ENCODE data around the gene SLC51B. TPM values are rescaled to one million over a fixed set of nuclear protein-coding genes. Genes with fewer than 3 reads are reported as not detected.

SLC51B gene
- polyA plus RNA-seq, 3 donors: not detected

DNA sequence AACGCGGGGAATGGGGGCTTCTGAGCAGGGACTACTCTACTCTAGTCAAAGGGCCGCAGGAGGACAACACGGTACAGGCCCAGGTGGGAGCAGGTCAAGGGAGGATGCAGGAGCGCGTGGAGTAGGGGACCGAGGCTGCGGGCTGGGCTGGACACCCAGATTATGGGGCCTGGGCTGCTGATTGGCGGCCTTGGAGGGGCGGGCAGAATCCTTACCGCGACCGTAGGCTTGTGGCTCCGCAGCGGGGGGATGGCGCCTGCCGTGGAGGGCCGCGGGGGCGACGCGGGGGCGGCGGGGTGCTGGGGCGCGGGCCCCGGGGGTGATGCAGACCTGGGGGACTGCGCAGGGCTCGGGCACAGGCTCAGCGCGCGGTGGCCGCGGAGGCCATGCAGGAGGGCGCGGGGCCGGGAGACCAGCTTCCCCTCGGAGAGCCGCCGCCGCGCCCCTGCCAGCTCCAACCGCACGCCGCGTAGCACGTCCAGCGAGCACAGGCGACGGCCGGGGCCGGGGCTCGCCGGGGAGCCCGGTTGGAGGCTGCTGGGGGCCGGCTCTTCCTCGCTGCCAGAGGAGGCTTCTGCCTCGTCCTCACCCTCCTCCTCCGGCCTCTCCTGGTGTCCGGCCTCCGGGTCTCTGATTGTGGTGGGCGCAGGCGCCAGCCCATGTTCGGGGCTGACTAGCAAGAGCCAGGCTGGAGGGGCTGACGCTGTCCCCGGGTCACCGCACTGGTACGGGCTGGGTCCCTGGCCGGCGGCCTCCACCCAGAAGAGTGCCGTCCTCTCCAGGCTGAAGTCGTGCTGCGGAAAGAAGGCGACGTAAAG lies 56.9 kb downstream of the SLC51B start:
- H2AFZ ChIP-seq (ENCODE audit: insufficient read depth, low read depth, low read length, poor library complexity, severe bottlenecking): peak overlapping the region; percentile 65
- intact Hi-C loops (cut with micrococcal nuclease): no loop called here
- H3K27ac ChIP-seq (ENCODE audit: low read depth in 1 of 2, low read length in 2 of 2): peak overlapping the region in 1 of 2 donors; percentile 50
- no peaks in the 10 kb centered on the region for H4K20me1 ChIP-seq (ENCODE audit: insufficient read depth, low read length)
- peaks cover 0 to 2% (median under 1%) of the 10 kb centered on the region in 3 donors for H3K27me3 Mint-ChIP-seq (ENCODE audit: low read depth in 3 of 3)
- peaks cover 34 to 77% of the 10 kb centered on the region in 2 donors for H3K36me3 ChIP-seq (replicated peaks in 1 of 2; ENCODE audit: control insufficient read depth in 1 of 2, insufficient read depth in 2 of 2, low read length in 2 of 2)
- no peak for DNase-seq
- no peaks in the 10 kb centered on the region for H3K27me3 ChIP-seq (ENCODE audit: control insufficient read depth in 2 of 2, insufficient read depth in 2 of 2, low read length in 2 of 2)
- 92% methylated on average over 75 of the region's 75 CpGs for WGBS (ENCODE audit: insufficient coverage)
- peak overlapping the region; percentile 63 for H3K4me2 ChIP-seq (replicated peaks; ENCODE audit: extremely low read depth, low read length, poor library complexity, severe bottlenecking)
- peaks cover 63 to 78% of the 10 kb centered on the region in 2 donors for H3K36me3 Mint-ChIP-seq
- peak overlapping the region in 6 of 7 donors; percentile 27 to 83 (median 75) for H3K27ac Mint-ChIP-seq
- H3K9me3 ChIP-seq (replicated peaks in 1 of 2; ENCODE audit: control insufficient read depth in 1 of 2, insufficient read depth in 1 of 2, low read length in 2 of 2): no peaks in the 10 kb centered on the region
- peak overlapping the region in 1 of 3 experiments; percentile 46 for H3K4me3 ChIP-seq (replicated peaks in 1 of 3; ENCODE audit: low read depth in 2 of 3, low read length in 3 of 3)
- peaks cover 12% of the 10 kb centered on the region for H3K4me1 Mint-ChIP-seq
- peaks cover 13 to 14% of the 10 kb centered on the region in 2 donors for H3K4me1 ChIP-seq (ENCODE audit: control insufficient read depth in 1 of 2, insufficient read depth in 2 of 2, low read length in 2 of 2)
- H3K4me3 Mint-ChIP-seq: peak overlapping the region in 1 of 2 donors; percentile 92
- H3K9ac ChIP-seq (ENCODE audit: insufficient read depth, low read length, poor library complexity, severe bottlenecking): peak overlapping the region; percentile 32
- no peaks in the 10 kb centered on the region for H3K79me2 ChIP-seq (ENCODE audit: insufficient read depth, low read length)
- TF ChIP-seq, protein P1, sequence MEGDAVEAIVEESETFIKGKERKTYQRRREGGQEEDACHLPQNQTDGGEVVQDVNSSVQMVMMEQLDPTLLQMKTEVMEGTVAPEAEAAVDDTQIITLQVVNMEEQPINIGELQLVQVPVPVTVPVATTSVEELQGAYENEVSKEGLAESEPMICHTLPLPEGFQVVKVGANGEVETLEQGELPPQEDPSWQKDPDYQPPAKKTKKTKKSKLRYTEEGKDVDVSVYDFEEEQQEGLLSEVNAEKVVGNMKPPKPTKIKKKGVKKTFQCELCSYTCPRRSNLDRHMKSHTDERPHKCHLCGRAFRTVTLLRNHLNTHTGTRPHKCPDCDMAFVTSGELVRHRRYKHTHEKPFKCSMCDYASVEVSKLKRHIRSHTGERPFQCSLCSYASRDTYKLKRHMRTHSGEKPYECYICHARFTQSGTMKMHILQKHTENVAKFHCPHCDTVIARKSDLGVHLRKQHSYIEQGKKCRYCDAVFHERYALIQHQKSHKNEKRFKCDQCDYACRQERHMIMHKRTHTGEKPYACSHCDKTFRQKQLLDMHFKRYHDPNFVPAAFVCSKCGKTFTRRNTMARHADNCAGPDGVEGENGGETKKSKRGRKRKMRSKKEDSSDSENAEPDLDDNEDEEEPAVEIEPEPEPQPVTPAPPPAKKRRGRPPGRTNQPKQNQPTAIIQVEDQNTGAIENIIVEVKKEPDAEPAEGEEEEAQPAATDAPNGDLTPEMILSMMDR (IDR thresholded peaks at IDR 0.05): peak; percentile 40
- H3K9me3 Mint-ChIP-seq: no peaks in the 10 kb centered on the region

DNA sequence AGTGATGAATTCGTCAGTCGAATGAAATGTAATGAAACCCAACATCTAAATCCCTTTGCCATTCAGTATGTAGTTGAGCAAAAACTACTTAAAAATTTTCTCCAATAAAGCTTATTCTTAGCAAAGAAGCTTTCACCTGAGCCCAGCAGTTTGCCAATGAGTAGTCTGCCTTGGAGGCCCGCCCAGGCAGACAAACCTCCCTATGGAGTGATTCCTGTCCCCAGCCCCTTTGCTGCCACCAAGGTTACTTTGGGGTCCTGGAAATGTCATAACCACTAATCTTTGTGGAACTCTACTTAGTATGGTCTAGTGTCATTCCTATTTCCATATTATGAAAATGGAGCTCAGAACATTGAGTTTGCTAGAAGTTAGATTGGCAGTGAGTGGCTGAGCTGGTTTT lies 57.7 kb downstream of the SLC51B start:
- Histone ChIP-seq H3K79me2 (ENCODE audit: insufficient read depth, low read length) (no peaks in the 10 kb centered on the region), H3K27me3 (ENCODE audit: control insufficient read depth in 2 of 2, insufficient read depth in 2 of 2, low read length in 2 of 2) (no peaks in the 10 kb centered on the region), H3K9ac (ENCODE audit: insufficient read depth, low read length, poor library complexity, severe bottlenecking) (no peak overlapping the region), H3K4me3 (replicated peaks in 1 of 3; ENCODE audit: low read depth in 2 of 3, low read length in 3 of 3) (no peak overlapping the region), H3K9me3 (replicated peaks in 1 of 2; ENCODE audit: control insufficient read depth in 1 of 2, insufficient read depth in 1 of 2, low read length in 2 of 2) (no peaks in the 10 kb centered on the region), H2AFZ (ENCODE audit: insufficient read depth, low read depth, low read length, poor library complexity, severe bottlenecking) (no peak overlapping the region), H4K20me1 (ENCODE audit: insufficient read depth, low read length) (no peaks in the 10 kb centered on the region), H3K27ac (ENCODE audit: low read depth in 1 of 2, low read length in 2 of 2) (no peak overlapping the region), H3K36me3 (replicated peaks in 1 of 2; ENCODE audit: control insufficient read depth in 1 of 2, insufficient read depth in 2 of 2, low read length in 2 of 2) (peaks cover 27 to 69% of the 10 kb centered on the region in 2 donors), H3K4me2 (replicated peaks; ENCODE audit: extremely low read depth, low read length, poor library complexity, severe bottlenecking) (no peak overlapping the region), H3K4me1 (ENCODE audit: control insufficient read depth in 1 of 2, insufficient read depth in 2 of 2, low read length in 2 of 2) (peaks cover 13 to 14% of the 10 kb centered on the region in 2 donors)
- Mint-ChIP-seq H3K27ac (no peak overlapping the region), H3K9me3 (no peaks in the 10 kb centered on the region), H3K4me1 (peaks cover 12% of the 10 kb centered on the region), H3K36me3 (peaks cover 58 to 74% of the 10 kb centered on the region in 2 donors), H3K27me3 (ENCODE audit: low read depth in 3 of 3) (peaks cover 0 to 2% (median 0%) of the 10 kb centered on the region in 3 donors), H3K4me3 (no peak overlapping the region)
- TF ChIP-seq, protein P1 (IDR thresholded peaks at IDR 0.05): no peak
- DNase-seq: no peak
- 100% methylated on average over 1 of the region's 3 CpGs for WGBS (ENCODE audit: insufficient coverage)
- intact Hi-C loops (cut with micrococcal nuclease): no loop called here

Other genes starting within 250 kb of the SLC51B start
- under 1 TPM in 2 of 3 donors, not detected in 1; 0.13 to 0.43 TPM for gene PIF1, start 219.7 kb upstream of the SLC51B start, polyA plus RNA-seq
- 10 to 100 TPM; 54.1 to 93.5 (median 78.0) TPM for gene PLEKHO2, start 203.5 kb upstream of the SLC51B start, polyA plus RNA-seq
- 1 to 10 TPM in 1 of 3 donors, under 1 TPM in 2; 0.49 to 3.5 (median 0.90) TPM for gene ANKDD1A, start 133.5 kb upstream of the SLC51B start, polyA plus RNA-seq
- gene SPG21, start 55.5 kb upstream of the SLC51B start, polyA plus RNA-seq: 100 to 1,000 TPM; 102 to 375 (median 358) TPM
- 10 to 100 TPM in 1 of 3 donors, 1 to 10 TPM in 2; 5.1 to 10.8 (median 9.0) TPM for gene MTFMT, start 15.7 kb upstream of the SLC51B start, polyA plus RNA-seq
- not detected for gene RASL12, start 22.6 kb downstream of the SLC51B start, polyA plus RNA-seq
- not detected for gene KBTBD13, start 31.4 kb downstream of the SLC51B start, polyA plus RNA-seq
- gene UBAP1L, start 69.8 kb downstream of the SLC51B start, polyA plus RNA-seq: 1 to 10 TPM in 1 of 3 donors, not detected in 2; 4.8 TPM
- 1 to 10 TPM; 3.1 to 6.9 (median 4.7) TPM for gene PDCD7, start 88.4 kb downstream of the SLC51B start, polyA plus RNA-seq
- 10 to 100 TPM; 15.2 to 24.9 (median 20.0) TPM for gene CLPX, start 140.0 kb downstream of the SLC51B start, polyA plus RNA-seq
- gene CILP, start 166.1 kb downstream of the SLC51B start, polyA plus RNA-seq: under 1 TPM in 1 of 3 donors, not detected in 2; 0.13 TPM
- gene PARP16, start 241.5 kb downstream of the SLC51B start, polyA plus RNA-seq: 1 to 10 TPM; 4.8 to 6.9 (median 5.7) TPM